HL-60 (cell line): ENCODE data around the gene MYH15.

Experiments
- CTCF ChIP-seq: IDR thresholded peaks from one replicate; pipeline ENCODE4 v1.5.1; 2011; ENCODE audit warnings: low read length, control low read depth, inconsistent platforms; ENCODE audit not compliant: insufficient read depth
- POLR2AphosphoS5 ChIP-seq: IDR thresholded peaks from 2 replicates; pipeline ENCODE4 v1.6.1; 2012; ENCODE audit warnings: low read depth
- REST ChIP-seq: IDR thresholded peaks from 2 replicates; pipeline ENCODE4 v1.6.1; 2012; ENCODE audit warnings: low read depth; ENCODE audit not compliant: insufficient replicate concordance

GRCh38 chr3:108489776-108490175 lies 20.6 kb downstream of the MYH15 start:
- TF ChIP-seq CTCF: peak; percentile 68
- TF ChIP-seq REST: no peak
- no peak for TF ChIP-seq POLR2AphosphoS5
